Measurements from ENCODE around the gene CACNB4.

Gene CACNB4

DNA sequence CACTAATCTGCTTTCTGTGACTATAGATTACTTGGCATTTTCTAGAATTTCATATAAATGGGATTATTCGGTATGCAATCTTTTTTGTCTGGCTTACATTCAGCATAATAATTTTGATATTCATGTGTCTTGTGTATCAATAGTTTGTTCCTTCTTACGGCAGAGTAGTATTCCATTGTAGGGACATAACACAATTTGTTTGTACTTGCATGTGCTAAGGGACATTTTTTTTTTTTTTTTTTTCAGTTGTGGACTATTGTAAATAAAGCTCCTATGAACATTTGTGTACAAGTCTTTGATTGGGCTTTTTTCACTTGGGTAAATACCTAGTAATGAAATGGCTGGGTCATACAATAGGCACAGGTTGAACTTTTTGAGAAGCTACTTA lies 315.7 kb downstream of the CACNB4 start:
- Histone ChIP-seq H3K27ac (ENCODE audit: low read depth, low read length, severe bottlenecking) (no peak overlapping the region), H3K4me3 (ENCODE audit: extremely low read depth, insufficient read depth, low read length, poor library complexity, severe bottlenecking) (no peak overlapping the region), H3K36me3 (ENCODE audit: control insufficient read depth, insufficient read depth, low read length) (peaks cover 29% of the 10 kb centered on the region), H3K4me1 (ENCODE audit: control insufficient read depth, insufficient read depth, low read length, poor library complexity, severe bottlenecking) (no peaks in the 10 kb centered on the region), H3K9me3 (ENCODE audit: control insufficient read depth, low read length) (no peaks in the 10 kb centered on the region)
- no CpG with 5 or more reads among the region's 2 CpGs for WGBS, 2 experiments (ENCODE audit: insufficient coverage in 2 of 2)
